Fibroblast of skin of back (primary cell): ENCODE data around the gene SLC41A3.

Experiments
- DNase-seq: peaks from one replicate; pipeline ENCODE4 v3.0.0-alpha.2; 2013

The SLC41A3 gene

DNA sequence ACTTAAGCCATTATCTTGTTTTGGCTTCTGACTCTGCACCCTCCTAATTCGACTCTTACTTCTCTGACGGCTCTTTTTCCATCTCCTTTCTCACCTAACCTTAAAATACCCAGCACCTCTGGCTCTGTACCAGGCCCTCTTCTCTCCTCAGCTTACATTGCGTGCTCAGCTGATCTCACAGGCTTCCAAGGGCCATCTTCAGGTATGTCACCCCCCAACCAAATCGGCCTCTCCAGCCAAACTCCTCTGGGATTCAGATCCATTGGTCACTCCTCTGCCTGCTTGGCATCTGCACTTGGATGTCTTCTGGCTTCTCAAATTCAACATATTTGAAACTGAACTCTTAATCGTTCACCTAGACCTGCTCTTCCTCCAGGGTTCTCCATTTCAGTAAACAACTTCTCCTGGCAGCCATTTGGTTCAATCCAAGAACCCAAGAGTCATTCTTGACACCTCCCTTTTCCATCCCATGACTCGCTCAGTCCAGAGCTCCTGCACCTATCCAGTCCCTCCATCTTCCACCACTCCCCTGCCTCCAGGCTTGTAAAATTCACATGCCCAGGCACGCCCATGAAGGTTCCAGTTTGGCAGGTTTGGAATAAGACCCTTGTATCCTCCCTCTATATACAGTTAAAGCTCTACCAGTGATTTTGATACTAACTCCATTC, 35.2 kb upstream of the SLC41A3 start:
- no peak for DNase-seq

DNA sequence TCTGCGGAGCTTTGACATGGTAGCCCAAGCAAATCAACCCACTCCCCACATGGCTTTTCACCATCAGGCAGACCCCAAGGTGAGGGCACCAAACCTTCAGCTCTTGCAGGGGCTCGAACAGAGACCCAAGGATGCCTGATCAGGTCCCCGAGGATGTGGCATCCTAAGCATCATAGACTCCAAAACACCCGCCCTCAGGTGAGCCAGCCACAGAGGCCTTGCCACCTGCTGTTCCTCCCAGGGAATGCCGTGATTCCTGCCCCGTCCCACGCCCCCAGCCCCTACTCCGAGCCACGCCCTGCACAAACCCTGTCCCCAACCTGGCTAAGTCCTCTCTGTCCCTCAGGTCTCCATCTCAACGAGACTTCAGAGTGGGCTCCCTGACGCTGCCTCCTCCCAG, 34.7 kb upstream of the SLC41A3 start:
- DNase-seq = no peak

DNA sequence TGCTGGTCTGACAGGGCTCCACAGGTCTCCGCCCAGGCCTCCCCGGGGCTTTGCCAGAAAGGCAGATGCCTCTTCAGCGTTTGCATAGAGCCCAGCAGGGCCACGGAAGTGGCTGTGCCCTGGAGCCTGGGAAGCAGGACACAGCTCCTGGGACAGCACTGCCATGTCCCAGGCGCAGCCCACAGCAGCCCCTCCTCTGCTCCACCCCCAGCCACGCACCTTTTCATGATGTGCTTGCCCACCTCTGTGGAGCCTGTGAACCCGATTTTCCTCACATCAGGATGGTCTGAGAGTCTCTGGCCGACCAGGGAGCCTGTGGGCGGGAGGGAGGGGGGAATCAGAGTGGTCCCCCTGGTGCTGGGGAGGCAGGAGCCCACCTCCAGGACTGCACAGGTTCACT, 33.9 kb upstream of the SLC41A3 start:
- no peak for DNase-seq

DNA sequence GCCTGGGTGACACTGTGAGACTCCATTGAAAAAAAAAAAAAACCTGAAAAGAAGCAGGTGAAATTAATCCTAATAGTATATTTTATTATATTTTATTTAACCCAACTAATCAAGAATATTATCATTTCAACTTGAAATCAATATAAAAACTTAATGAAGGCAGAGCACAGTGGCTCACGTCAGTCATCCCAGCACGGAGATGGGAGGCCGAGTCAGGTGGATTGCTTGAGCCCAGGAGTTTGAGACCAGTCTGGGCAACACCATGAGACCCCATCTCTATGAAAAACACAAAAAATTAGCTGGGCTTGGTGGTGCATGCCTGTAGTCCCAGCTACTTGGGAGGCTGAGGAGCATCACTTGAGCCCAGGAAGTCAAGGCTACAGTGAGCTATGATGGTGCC, 33.3 kb upstream of the SLC41A3 start:
- no peak for DNase-seq

DNA sequence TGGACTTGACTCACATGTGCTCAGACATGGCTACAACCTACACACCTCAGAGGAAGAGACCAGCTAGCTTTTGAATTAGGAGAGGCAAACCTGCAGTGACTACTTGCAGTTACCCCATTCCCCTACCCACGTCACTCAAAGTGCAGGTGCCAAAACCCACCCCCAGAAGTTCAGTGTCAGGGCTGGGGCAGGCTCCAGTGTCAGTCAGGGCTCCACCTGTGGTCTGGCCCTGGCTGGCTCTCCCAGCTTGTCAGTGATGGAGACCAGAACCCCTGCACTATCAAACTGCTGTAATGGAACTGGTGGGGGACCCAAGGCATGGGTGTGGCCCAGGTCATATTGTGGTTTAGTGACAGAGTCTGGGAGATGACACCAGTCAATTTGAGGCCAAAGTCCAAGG, 32.6 kb upstream of the SLC41A3 start:
- no peak for DNase-seq

DNA sequence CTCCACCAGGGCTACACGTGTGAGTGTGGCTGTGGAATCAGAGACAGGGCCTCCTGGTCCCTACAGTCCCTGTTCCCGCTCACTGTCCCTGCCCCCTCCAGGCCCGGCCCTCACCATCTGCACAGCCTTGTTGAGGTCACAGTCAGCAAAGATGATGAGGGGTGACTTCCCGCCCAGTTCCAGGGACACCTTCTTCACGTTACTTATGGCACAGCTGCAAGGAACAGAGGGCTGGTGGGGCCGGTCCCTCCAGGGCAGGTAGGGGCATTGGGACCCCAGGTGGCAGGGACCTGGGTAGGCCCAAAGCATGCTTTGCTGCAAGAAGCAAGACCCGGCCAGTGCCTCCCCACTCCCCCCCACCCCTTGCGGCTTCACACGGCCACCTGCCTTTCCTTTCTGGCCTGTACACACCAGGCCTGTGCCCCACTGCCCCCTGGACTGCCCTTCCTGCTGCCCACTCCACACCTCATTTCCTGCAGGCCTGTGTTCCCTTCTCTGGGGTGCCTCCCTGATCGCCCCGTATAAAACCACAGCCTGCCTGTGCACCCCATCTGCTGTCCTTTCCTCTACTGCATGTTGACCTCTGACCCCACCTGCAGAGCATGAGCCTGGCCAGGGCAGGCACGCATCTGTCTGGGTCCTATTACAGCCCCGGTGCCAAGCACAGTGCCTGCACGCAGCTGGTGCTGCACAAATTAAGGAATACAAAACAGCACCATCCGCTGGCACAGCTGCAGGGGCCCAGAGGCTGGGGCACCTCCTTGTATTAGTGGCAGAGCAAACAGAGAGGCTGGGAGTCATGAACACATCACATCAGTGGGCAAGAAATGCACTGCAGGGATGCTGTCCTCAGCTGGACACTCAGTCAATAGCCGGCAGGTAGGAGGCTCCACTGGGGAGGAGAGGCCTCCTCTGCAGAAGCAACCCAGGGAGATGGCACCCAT, 30.8 kb upstream of the SLC41A3 start:
- no peak for DNase-seq

DNA sequence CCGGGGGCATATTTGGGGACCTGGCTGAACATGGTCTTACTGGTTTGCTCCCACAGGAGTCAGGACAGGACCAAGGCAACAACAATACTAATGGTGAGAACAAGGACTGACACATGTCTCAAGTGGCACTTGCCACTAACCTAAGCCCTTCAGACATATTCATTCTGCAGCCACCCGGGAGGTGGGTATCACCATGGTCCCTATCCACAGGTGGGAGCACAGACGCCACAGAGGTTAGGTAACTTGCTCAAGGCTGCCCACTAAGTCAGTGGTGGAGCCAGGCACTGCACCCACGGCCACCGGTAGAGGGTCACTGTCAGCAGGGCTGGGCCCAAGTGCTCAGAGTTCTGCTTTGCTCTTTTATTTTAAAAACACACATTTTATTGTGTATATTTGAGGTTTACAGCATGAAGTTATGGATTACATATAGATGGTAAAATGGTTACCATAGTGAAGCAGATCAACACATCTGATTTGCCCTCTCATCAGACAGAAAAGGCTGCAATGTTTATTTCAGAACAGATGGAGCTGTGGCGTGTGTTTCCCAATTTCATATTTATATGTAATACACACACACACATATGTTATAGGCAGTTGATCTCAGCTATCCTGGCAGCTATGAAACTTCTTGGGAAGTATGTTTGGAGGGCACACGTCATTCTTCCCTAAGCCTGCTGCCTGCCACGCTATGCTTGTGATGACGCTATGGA, 30.0 kb upstream of the SLC41A3 start:
- DNase-seq = no peak

DNA sequence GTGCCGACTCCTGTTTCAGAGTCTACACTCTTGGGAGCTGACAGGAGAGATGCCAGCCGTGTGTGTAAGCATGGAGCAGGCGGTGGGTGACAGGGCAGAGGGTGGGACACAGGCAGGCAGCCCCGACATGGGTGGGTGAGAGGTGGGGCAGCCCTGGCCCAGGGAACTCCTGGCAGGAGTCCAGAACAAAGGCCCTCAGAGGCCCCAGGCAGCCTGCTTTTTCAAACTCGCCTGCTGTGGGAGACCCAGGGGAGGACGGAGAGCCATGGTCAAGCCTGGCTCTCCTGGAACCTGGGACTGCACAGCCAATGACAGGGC, 29.3 kb upstream of the SLC41A3 start:
- DNase-seq = no peak

DNA sequence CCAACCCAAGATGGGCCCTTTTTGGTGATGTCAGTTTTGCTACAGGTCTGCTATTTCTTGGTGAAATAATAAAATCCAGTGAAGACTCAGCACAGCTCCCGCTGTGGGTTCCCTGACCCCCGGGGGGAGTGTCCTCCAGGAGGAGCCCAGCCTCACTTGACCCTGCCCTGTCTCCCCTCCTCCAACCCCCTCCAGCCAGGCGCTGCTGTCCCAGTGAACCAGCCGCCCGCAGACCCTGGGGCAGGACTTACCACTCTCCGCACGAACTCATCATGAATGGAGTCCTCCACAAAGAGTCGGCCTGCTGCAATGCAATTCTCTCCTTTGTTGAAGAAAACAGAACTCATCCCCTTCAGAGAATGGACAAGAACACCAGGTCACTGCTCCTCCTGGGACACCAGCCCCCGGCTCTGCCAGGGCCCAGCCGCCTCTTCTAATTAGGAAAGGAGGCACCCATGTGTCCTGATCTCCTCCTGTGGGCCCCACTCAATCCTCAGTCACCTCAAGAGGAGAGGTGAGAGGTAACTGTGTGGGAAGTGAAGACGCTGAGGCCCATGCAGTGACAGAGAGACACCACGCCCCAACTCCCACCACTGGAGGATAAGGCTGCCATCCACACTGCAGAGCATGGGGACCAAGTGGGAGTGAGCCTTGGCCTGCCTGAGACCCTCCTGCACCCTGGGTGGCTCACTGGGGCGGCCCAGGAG, 28.8 kb upstream of the SLC41A3 start:
- no peak for DNase-seq

DNA sequence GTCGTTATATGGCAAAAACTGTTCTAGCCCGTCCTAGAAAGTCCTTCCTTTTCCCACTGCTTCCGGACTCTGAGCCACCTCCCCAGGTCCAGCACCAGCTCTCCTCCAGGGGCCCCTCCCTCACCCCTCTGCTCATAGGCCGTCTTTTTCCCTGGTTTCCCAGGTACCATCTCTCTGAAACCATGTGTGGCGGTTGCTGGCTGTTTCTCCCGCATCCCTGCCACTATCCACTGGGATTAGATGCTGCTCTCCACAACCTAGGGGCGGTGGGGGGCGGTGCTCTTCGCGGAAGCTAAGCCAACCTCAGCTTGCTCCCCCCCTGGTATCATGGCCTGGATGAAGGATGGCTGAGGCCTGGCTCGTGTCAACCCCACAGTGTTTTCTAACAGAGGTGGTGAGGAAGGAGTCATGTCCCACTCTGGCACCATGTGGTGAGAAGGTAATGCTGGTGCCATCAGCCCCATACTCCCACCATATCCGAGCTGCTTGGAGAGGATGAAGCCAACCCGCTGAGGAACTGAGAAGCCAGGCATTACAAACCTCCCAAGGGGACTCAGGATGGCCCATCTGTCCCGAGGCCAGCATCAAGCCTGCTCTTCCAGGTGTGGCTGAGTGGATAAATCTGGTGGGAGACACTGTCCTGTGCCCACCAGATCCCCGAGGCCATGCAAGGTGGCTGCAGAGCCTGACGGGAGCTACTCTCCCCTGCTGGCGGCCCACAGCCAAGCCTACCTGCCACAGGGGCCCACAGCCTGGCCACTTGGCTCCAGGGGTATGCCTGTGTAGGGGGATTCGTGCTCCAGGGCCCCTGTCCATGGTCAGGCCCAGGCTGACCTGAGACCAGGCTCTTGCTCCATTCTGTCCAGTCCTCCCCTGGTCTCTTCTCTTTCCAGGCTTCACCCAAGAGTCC, 27.9 kb upstream of the SLC41A3 start:
- DNase-seq = no peak

DNA sequence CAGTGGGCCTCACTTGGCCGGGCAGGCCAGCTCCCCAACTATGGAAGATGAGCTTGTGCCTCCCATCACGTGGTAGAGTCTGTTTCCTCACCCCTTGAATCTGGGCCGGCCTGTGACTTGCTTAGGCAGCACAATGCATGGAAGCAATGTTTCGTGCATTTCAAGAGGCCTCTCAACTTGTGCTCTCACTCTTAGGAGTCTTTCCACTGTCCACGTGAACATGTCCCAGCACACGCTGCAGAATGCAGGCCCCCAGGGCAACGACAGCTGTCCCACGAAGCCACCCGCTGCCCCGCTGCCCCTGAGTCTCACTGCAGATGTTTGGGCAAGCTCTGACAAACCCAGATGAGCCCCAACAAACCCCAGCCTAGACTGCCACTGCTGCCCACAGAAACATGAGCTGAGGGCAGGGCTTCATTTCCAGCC, 27.2 kb upstream of the SLC41A3 start:
- DNase-seq = no peak

DNA sequence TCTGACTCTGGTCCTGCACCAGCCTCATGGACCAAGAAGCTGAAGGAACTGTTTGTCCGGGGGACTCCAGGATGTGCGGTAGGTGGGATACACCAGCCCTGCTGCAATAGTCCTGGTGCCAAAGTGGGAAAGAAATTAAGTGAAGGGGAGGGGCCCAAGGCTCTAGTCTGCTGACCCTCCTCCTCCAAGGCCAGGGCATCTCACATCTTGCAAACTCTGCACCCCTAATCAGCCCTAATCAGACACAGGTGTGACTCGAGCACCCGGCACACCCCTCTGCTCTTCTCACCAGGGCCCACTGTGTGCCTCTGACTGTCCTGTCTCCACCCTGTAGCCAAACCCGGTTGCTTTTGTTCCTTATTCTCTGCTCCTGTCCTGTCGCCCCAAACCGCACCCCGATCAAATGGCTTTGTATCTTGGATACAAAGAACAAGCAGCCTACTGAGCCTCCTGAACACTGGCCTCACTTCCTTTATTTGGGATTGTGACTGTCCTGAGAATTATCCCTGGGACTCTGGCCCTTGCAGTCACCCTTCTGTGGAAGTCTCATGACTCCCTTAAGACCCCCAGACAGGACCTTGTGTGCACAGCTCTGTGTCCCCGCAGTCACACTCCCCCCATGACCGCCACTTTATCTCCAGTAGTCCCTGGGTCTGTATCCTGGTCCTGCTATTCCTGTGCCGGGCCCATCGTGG, 26.7 kb upstream of the SLC41A3 start:
- no peak for DNase-seq

DNA sequence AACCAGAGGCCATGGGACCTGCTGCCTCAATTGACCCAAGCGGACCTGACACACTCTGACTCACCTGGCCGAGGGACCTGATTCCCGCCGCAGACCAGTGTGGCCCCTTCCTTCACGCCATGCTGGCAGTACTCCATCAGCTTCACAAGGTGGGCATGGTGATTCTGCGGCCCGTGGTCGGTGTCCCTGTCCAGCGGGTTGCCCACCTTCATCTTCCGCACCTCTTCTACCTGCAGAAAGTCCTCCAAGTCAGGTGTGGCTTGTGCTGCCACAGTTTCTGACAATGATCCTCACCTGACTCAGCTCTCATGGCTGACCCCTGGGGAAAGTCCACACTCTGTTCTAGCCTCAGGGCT, 25.9 kb upstream of the SLC41A3 start:
- no peak for DNase-seq

DNA sequence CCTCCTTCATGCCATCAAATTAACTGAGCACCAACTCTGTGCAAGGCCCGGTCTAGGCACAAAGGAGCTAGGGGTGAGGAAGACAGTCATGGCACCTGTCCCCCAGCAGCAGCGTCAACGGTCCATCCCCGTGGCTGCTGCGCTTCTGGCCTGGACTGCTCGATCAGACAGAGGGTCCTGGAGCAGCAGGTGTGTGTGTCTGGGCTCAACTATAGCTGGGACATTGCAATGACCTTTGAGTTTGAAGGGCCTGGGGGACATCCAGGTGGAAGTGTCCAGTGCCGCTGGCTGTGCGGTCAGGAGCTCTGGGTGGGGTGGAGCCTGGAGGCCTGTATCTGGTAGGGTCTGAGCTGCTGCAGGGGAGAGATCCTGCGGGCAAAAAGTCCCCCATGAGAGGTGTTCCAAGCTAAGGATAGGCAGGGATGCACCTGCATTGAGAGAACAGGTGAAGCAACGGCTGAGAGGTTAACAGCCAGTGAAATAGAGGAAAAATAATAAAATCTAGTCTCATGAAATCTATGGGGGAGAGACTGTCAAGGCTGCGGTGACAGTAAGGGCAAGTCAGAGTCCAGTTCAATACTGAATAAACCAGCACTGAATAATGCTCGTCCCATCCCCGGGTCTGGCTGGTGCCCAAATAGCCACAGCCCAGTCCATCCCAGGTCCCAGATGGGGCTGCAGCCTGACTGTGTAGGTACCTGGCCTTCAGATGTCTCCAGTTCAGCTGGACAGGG, 25.4 kb upstream of the SLC41A3 start:
- DNase-seq = no peak

DNA sequence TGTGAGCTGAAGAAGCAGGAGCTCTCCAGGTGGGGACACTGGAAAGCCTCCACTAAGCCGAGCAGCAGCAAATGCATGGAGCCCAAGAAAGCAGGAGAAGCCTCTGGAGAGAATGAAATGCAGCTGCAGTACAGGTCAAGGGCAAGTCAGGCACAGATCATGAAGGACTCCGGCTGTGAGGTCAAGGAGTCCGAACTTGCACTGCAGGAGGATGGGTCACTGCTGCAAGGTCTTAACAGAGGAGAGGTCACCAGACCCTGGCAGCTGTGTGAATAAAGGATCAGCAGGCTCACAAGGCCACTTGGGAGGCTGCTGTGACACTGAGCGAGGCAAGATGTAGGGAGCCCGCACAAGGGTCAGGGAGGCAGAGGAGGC, 24.7 kb upstream of the SLC41A3 start:
- DNase-seq = no peak

DNA sequence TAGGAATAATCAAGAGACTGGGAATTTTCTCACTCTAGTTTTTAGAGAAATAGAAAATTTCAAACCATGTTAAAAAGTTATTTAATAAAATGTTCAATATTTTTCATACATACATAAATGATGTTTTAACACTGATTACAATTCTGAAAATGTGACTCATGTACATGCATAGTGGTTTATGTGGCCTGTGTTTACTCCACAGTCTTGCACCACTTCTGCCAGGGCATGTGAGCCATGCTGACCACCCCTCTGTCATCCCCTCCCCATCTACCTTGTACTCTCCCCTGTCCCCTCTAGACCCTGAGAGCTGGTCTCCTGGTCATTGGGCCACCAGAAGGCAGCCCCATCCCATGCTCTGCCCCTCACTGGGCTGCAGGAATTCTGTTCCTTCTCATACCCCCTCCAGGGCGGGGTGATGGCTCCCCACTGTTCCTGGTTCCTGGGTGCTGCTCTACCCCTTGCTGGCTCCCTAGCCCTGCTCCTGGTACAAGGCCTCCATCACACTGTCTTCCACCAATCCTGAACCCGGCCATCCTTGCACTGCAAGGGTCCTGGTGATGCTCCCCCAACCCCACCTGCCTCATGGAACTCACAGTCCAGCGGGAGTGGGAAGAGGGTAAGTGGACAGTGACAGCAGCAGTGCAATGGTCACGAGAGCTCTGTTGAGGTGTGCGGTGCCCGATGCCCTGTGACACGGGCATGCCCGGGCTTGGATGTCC, 24.2 kb upstream of the SLC41A3 start:
- no peak for DNase-seq

DNA sequence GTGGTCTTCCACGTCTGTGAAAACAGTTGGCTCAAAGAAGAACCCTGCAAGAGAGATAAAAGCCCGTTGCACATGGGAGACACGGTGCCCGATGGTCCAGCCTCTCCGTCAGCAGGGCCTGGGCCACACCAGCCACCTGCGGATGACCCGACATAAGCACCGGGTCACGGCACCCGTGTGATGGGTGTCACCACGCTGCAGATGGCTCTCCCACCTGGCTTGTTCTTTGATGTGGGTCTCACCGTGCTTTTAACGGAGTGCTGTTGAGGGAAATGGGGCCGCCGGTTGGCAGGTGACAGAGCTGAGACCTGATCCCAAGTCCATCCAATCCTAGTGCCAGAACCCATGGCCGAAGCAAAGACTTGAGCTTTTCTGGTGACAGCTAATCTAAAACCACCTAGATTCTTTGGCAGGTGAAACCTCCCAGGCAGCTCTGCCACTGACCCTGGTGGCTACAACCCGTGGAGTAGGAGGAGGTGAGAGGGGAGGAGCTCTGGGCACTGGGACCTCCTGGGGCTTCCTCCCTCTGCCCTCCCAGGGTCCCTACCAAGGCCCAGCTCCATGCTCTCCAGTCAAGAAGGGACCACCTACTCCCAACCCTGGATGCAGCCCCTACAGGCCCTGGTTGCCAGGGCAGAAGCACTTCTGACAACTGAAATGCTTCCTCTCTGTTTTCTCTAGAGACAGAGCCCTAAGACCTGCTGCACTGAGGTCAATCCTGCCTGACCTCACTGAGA, 23.4 kb upstream of the SLC41A3 start:
- DNase-seq = no peak

DNA sequence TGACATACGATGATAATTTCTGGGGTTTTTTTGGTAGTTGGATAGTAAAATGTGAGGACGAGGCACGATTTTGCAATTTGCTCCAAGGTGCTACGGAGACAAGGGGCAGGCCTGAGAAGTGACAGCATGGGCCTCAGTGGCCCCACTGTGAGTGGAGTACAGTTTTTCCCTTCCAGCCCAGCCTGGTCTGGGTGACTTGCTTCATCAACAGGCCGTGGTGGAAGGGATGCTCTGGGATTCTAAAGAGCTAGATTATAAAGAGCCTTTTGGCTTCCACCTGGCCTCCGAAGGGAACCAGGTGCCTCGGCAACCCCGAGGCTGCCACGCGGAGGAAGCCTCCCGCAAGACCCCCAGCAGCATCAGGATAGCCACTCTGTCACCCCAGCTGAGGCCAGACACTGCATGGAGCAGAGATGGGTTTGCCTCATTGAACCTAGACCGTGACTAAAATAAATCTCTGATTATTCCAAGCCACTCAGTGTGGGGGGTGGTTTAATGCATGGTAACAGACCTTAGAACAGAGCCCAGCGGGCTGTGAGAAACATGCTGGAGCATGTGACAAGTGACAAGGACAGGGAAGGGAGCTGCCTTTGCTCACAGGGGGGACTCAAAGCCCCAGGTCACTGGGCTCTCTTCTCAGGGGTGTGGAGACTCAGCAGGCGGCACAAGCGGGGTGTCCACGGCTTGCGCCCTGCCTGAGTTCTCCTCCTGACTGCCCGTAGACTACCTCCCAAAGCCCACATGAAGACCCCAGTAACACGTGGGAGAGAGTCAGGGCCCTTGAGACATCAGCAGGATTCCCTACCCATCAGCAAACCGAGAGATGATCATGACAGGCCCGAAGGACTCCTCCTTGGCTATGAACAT, 22.6 kb upstream of the SLC41A3 start:
- no peak for DNase-seq
